Vagina (tissue), 2 donors: Measurements from ENCODE around the gene CLSTN1.

Experiments
- POLR2A ChIP-seq, 2 donors: fragments of 450-650 bp; IDR thresholded peaks; one replicate each; pipeline ENCODE4 v1.6.1; 2017; ENCODE audit warnings: antibody characterized with exemption in 2 of 2, mild to moderate bottlenecking in 2 of 2, moderate library complexity in 2 of 2
- POLR2AphosphoS5 ChIP-seq, 2 donors: sonication (generic); formaldehyde crosslinking; IDR thresholded peaks; one replicate each; pipeline ENCODE4 v1.9.0; 2017; ENCODE audit warnings: antibody characterized with exemption in 2 of 2, mild to moderate bottlenecking in 2 of 2, low read depth in 1 of 2; ENCODE audit not compliant: insufficient read depth in 1 of 2
- TF ChIP-seq, protein P1 (sequence below), 3 experiments: fragments of 450-650 bp in 2 of 3; fragments of 200-600 bp in 1 of 3; sonication (generic) in 1 of 3; IDR thresholded peaks; one replicate each; pipeline ENCODE4 v1.5.1; 2017 to 2019; ENCODE audit warnings: antibody characterized with exemption in 3 of 3, mild to moderate bottlenecking in 2 of 3, moderate library complexity in 2 of 3

DNA sequence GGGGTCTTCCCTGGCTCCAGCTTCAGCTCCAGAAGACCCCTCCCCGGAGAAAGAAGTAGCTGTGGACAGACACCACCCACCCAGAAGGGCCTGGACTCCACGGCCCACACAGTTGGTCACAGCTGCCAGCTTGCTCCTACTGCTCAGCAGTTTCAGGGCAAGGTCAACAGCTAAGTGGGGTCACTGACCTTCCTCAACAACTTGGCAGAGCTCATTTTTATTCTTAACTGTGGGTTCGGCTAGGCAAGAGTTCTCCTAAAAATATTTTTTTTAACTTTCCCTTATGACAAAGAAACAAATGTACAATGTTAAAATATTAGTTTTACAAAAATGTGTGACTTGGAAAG lies 44.5 kb upstream of the CLSTN1 start:
- TF ChIP-seq POLR2A (IDR thresholded peaks at IDR 0.05) (no peak), POLR2AphosphoS5 (IDR thresholded peaks at IDR 0.05; ENCODE audit: insufficient read depth in 1 of 2, low read depth in 1 of 2) (no peak)
- TF ChIP-seq, protein P1, sequence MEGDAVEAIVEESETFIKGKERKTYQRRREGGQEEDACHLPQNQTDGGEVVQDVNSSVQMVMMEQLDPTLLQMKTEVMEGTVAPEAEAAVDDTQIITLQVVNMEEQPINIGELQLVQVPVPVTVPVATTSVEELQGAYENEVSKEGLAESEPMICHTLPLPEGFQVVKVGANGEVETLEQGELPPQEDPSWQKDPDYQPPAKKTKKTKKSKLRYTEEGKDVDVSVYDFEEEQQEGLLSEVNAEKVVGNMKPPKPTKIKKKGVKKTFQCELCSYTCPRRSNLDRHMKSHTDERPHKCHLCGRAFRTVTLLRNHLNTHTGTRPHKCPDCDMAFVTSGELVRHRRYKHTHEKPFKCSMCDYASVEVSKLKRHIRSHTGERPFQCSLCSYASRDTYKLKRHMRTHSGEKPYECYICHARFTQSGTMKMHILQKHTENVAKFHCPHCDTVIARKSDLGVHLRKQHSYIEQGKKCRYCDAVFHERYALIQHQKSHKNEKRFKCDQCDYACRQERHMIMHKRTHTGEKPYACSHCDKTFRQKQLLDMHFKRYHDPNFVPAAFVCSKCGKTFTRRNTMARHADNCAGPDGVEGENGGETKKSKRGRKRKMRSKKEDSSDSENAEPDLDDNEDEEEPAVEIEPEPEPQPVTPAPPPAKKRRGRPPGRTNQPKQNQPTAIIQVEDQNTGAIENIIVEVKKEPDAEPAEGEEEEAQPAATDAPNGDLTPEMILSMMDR (IDR thresholded peaks at IDR 0.05), result no peak
